HepG2 (cell line): ENCODE measurements around the gene HRH2. TPM values are rescaled to one million over a fixed set of nuclear protein-coding genes. Genes with fewer than 3 reads are reported as not detected.

Source experiments
- ATAC-seq: fragments of 200-7000 bp; cut with Tn5 transposase; 3 replicates; pipeline ENCODE4 v1.9.1; 2020; ENCODE audit warnings: mild to moderate bottlenecking, moderate library complexity
- BruUV-seq: library from RNA; stranded (reverse); fragments of 400-500 nt; replicated peaks from 2 replicates; lab custom pipeline; 2021; lab: Mats Ljungman, UMichigan
- CTCF ChIA-PET: fragments of 300-600 bp; formaldehyde crosslinking; extraction: SDS; loops from one replicate; lab custom pipeline; 2021; ENCODE audit warnings: low total read pairs, inconsistent platforms, low intra/inter-chr PET ratio; lab: Yijun Ruan, JAX
- POLR2A ChIA-PET: fragments of 350-600 bp; sonication (Branson Sonifier 250); formaldehyde crosslinking; loops from one replicate; lab custom pipeline; 2020; ENCODE audit warnings: antibody characterized with exemption, inconsistent platforms; lab: Yijun Ruan, JAX
- DNase-seq: peaks from one replicate; pipeline ENCODE4 v3.0.0-alpha.2; 2015; ENCODE audit warnings: low spot score
- FAIRE-seq: peaks from 3 replicates; lab custom pipeline; 2011; peaks lifted over from hg19 to GRCh38; lab: Jason Lieb, UNC
- H2AFZ ChIP-seq: one replicate; pipeline ENCODE4 v1.6.1; 2011; ENCODE audit warnings: low read length, inconsistent platforms
- H3K27ac ChIP-seq: fragments of 300-600 bp; 3 replicates; pipeline ENCODE4 v1.8.0; 2011; ENCODE audit warnings: mixed run types, mild to moderate bottlenecking, mixed read lengths, low read length, inconsistent platforms; ENCODE audit not compliant: insufficient read depth; ENCODE audit errors: extremely low read length
- H3K27me3 ChIP-seq, 2 experiments: fragments of 200-600 bp in 1 of 2; 2 replicates in 1 of 2; 3 replicates in 1 of 2; pipeline versions ENCODE4 v1.6.0 to v1.8.0; 2011; ENCODE audit warnings: low read length in 2 of 2, mild to moderate bottlenecking in 2 of 2, moderate library complexity in 2 of 2, inconsistent platforms in 1 of 2; ENCODE audit not compliant: insufficient read depth in 2 of 2, control insufficient read depth in 1 of 2
- H3K36me3 ChIP-seq, 2 experiments: fragments of 200-600 bp in 1 of 2; replicated peaks in 1 of 2; 2 replicates in 1 of 2; 3 replicates in 1 of 2; pipeline versions ENCODE4 v1.5.1 to v1.8.0; 2011; ENCODE audit warnings: low read length in 2 of 2, inconsistent platforms in 1 of 2; ENCODE audit not compliant: insufficient read depth in 2 of 2, control insufficient read depth in 1 of 2
- H3K4me1 ChIP-seq: 2 replicates; pipeline ENCODE4 v1.5.1; 2012; ENCODE audit warnings: low read length, inconsistent platforms; ENCODE audit not compliant: insufficient read depth
- H3K4me2 ChIP-seq: 2 replicates; pipeline ENCODE4 v1.6.0; 2011; ENCODE audit warnings: low read depth, low read length, inconsistent platforms
- H3K4me3 ChIP-seq, 3 experiments: fragments of 200-600 bp in 1 of 3; sonication (generic), shearing (Covaris generic) in 1 of 3; replicated peaks in 1 of 3; 2 replicates each; pipeline ENCODE4 v1.5.1; 2011 to 2016; ENCODE audit warnings: low read length in 3 of 3, inconsistent platforms in 2 of 3, low read depth in 2 of 3, mild to moderate bottlenecking in 2 of 3, control low read depth in 1 of 3, mixed read lengths in 1 of 3; ENCODE audit not compliant: insufficient read depth in 1 of 3
- H3K79me2 ChIP-seq: one replicate; pipeline ENCODE4 v1.6.1; 2011; ENCODE audit warnings: low read length, inconsistent platforms; ENCODE audit not compliant: insufficient read depth
- H3K9ac ChIP-seq: 2 replicates; pipeline ENCODE4 v1.6.0; 2011; ENCODE audit warnings: mild to moderate bottlenecking, low read depth, low read length, inconsistent platforms; ENCODE audit not compliant: insufficient read depth
- H3K9me3 ChIP-seq: 2 replicates; pipeline ENCODE4 v1.5.1; 2012; ENCODE audit warnings: mild to moderate bottlenecking, low read length
- H4K20me1 ChIP-seq: 2 replicates; pipeline ENCODE4 v1.6.0; 2011; ENCODE audit warnings: inconsistent platforms, mild to moderate bottlenecking, low read length, moderate library complexity; ENCODE audit not compliant: insufficient read depth
- ARNT ChIP-seq: fragments of 450-650 bp; IDR thresholded peaks from 2 replicates; pipeline ENCODE4 v1.6.1; 2017
- PAX8 ChIP-seq: sonication (generic); formaldehyde crosslinking; IDR thresholded peaks from 2 replicates; pipeline ENCODE4 v1.8.0; 2022; ENCODE audit warnings: mild to moderate bottlenecking, missing genetic modification reagents, borderline replicate concordance
- ZNF572 ChIP-seq: sonication (generic); formaldehyde crosslinking; IDR thresholded peaks from 2 replicates; pipeline ENCODE4 v1.5.1; 2020; ENCODE audit warnings: mild to moderate bottlenecking, missing genetic modification reagents
- WGBS: methylation state at CpG from one replicate; pipeline ENCODE4 v1.1.6; 2017; ENCODE audit warnings: low lambda C conversion rate; 5-methylcytosine and 5-hydroxymethylcytosine counted together
- in situ Hi-C: cut with HindIII; loops from 2 replicates; pipeline ENCODE4 v1.10.0; 2017; ENCODE audit warnings: low pct_unique_long_range_greater_than_20kb; ENCODE audit not compliant: extremely low pct_ligation_motif_present
- intact Hi-C: fragments of 100-400 bp; cut with micrococcal nuclease; formaldehyde crosslinking; loops from one replicate; pipeline ENCODE4 v1.10.0; 2022; ENCODE audit not compliant: unreplicated experiment
- polyA plus RNA-seq, 8 experiments: library from polyadenylated mRNA; depleted of rRNA in 3 of 8; stranded (reverse) in 7 of 8; unstranded in 1 of 8; fragments of >200 nt; fragmentation: Illumina TruSeq in 4 of 8; extraction: Trizol in 4 of 8; gene quantifications; 2 replicates each; pipeline versions ENCODE4 v1.2.1 to v1.2.3, GENCODE V29; 2011 to 2016; ENCODE audit warnings: low read depth in 4 of 8, missing spikeins in 1 of 8, mixed read lengths in 1 of 8; ENCODE audit not compliant: insufficient read depth in 1 of 8
- total RNA-seq, 5 experiments: library from RNA; depleted of rRNA; stranded (reverse); fragments of >200 nt; fragmentation: Illumina TruSeq; extraction: Trizol; gene quantifications; 2 replicates each; pipeline ENCODE4 v1.2.3, GENCODE V29; 2016; ENCODE audit warnings: low read depth in 1 of 5
- TF ChIP-seq, protein P1 (sequence below): sonication (generic); formaldehyde crosslinking; IDR thresholded peaks from 2 replicates; pipeline ENCODE4 v1.9.0; 2021; ENCODE audit warnings: missing genetic modification reagents, borderline replicate concordance
- TF ChIP-seq, protein P2 (sequence below): IDR thresholded peaks from 2 replicates; pipeline ENCODE4 v1.6.1; 2012; ENCODE audit warnings: inconsistent platforms
- TF ChIP-seq, protein P3 (sequence below): IDR thresholded peaks from 2 replicates; pipeline ENCODE4 v1.6.1; 2016
- TF ChIP-seq, protein P4 (sequence below): sonication (generic); formaldehyde crosslinking; IDR thresholded peaks from 2 replicates; pipeline ENCODE4 v1.4.0; 2020; ENCODE audit warnings: missing genetic modification reagents

The HRH2 gene
- total and polyA plus RNA-seq, 2 of the 13 experiments (the other 11 are each of a cell fraction or from before 2014, with no cell fraction given), result not detected

DNA sequence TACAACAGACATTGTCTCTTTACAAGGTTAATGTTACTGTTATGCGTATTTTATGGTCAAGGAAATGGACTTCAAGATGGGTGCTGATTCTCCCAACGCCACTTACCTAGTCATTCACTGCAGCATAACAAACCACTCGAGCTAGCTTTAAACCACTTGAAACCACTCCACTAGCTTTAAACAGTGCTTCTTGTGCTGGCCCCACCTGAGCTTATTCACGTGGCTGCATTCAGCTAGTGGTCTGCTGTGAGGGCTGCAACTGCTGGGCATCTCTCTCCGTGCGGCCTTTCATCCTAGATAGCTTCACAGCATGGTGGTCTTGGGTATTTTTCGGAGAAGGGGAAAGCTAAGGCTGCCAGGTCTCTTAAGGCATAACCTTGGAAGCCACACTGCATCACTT, 3.5 kb upstream of the HRH2 start:
- Histone ChIP-seq H3K4me2 (no peak overlapping the region), H3K27ac (no peak overlapping the region), H3K9me3 (peaks cover 10% of the 10 kb centered on the region), H3K79me2 (no peaks in the 10 kb centered on the region), H3K4me1 (0 out of 2 replicates have a peak, but pooled peaks cover 5% of the 10 kb centered on the region), H3K27me3 (peaks cover 3 to 21% of the 10 kb centered on the region in 2 experiments), H3K4me3 (no peak overlapping the region), H4K20me1 (no peaks in the 10 kb centered on the region), H3K36me3 (no peaks in the 10 kb centered on the region)
- in situ Hi-C loops, result no loop called here
- ATAC-seq (no peak), DNase-seq (no peak), FAIRE-seq (no peak)
- POLR2A ChIA-PET, result no interaction called here
- BruUV-seq, result no TSS peak
- 35% methylated on average over 4 of the region's 7 CpGs for WGBS
- CTCF ChIA-PET, result no interaction called here
- TF ChIP-seq, protein P1, sequence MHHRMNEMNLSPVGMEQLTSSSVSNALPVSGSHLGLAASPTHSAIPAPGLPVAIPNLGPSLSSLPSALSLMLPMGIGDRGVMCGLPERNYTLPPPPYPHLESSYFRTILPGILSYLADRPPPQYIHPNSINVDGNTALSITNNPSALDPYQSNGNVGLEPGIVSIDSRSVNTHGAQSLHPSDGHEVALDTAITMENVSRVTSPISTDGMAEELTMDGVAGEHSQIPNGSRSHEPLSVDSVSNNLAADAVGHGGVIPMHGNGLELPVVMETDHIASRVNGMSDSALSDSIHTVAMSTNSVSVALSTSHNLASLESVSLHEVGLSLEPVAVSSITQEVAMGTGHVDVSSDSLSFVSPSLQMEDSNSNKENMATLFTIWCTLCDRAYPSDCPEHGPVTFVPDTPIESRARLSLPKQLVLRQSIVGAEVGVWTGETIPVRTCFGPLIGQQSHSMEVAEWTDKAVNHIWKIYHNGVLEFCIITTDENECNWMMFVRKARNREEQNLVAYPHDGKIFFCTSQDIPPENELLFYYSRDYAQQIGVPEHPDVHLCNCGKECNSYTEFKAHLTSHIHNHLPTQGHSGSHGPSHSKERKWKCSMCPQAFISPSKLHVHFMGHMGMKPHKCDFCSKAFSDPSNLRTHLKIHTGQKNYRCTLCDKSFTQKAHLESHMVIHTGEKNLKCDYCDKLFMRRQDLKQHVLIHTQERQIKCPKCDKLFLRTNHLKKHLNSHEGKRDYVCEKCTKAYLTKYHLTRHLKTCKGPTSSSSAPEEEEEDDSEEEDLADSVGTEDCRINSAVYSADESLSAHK (CRISPR knock-in tag), result no peak
- TF ChIP-seq ARNT (no peak), PAX8 (no peak), ZNF572 (CRISPR knock-in tag) (no peak)
- TF ChIP-seq, protein P2, sequence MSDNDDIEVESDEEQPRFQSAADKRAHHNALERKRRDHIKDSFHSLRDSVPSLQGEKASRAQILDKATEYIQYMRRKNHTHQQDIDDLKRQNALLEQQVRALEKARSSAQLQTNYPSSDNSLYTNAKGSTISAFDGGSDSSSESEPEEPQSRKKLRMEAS, result no peak
- TF ChIP-seq, protein P3, sequence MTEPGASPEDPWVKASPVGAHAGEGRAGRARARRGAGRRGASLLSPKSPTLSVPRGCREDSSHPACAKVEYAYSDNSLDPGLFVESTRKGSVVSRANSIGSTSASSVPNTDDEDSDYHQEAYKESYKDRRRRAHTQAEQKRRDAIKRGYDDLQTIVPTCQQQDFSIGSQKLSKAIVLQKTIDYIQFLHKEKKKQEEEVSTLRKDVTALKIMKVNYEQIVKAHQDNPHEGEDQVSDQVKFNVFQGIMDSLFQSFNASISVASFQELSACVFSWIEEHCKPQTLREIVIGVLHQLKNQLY (CRISPR knock-in tag), result no peak
- TF ChIP-seq, protein P4, sequence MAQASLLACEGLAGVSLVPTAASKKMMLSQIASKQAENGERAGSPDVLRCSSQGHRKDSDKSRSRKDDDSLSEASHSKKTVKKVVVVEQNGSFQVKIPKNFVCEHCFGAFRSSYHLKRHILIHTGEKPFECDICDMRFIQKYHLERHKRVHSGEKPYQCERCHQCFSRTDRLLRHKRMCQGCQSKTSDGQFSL (CRISPR knock-in tag), result no peak
- TF ChIP-seq, all 625 proteins: peak for 0
- Histone ChIP-seq H3K9ac (no peak overlapping the region), H2AFZ (no peak overlapping the region)
- intact Hi-C loops, result no loop called here
